ENCODE measurements around the gene CAMSAP1.
A peak's percentile ranks its signal among the peaks of the same experiment; 100 is the strongest.

The CAMSAP1 gene

DNA sequence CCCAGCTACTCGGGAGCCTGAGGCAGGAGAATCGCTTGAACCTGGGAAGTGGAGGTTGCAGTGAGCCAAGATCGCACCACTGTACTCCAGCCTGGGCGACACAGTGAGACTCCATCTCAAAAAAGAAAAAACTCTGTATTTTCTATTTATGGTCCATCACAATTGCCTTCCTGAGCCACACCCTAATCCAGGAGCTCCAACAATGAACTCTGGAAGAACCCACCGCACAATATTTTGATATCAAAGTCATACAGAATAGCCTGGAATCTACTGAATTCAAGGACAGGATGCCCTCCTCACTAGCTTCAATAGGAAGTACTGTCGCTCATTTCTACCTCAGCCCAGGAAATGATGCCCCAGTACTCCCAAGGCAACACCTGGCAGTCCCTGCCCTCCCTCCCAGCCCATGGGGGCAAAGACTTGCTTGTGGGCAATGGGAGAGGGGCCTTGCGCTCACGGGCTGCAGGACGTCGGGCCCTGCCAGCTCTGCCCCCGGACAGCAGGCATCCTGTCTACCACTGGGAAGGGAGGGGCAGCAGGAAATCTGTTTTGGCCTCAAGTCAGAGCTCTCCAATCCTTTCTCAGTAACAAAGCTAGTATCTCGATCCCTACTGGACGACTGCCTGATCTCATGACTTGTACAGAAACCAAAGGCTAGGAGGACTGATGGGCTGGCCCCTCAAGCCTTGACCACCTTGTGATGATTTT is 34.1 kb upstream of the CAMSAP1 start:
- DNase-seq (ENCODE audit: low read depth in 1 of 2, low spot score in 1 of 2): no peak

DNA sequence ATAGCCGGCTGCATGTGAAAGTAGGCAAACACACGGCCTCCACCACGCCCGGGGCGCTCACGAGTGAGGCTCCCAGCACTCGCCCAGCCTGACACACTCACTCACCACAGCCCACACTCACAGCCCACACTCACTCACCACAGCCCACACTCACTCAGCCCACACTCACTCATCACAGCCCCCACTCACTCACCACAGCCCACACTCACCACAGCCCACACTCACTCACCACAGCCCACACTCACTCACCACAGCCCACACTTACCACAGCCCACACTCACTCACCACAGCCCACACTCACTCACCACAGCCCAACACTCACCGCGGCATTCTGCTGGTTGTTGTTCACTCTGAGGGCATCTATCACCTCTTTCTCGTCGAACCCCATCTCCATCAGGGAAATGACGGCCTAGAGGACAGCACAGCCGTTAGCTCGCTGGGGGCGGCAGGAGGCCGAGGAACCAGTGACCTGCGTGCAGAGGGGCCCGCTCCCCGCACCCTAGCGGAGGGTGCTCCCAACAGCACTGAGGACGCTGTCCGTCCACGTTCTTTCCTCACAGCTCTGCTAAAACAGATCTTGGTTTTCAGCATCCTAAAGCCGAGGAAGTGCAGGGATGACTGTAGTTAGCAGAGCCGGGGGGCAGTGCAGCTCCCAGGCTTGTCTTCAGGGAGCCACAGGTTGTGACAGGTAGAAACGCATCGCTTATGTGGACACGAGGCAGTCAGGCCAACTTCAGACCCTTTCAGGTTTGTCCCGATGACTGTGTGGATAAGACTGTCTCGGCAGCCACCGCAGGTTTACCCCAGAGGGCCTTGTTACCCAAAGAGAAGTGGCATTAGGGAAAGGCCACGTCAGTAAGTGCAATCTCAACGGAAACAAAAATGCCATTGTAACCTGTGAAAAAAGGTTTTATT is 32.3 kb upstream of the CAMSAP1 start:
- DNase-seq (ENCODE audit: low read depth in 1 of 2, low spot score in 1 of 2): peak in 1 of 2 donors; percentile 30

- DNase-seq (ENCODE audit: low read depth in 1 of 2, low spot score in 1 of 2): no peak
Observed at GRCh38 chr9:135937521-135938489, 30.5 kb upstream of the CAMSAP1 start.

DNA sequence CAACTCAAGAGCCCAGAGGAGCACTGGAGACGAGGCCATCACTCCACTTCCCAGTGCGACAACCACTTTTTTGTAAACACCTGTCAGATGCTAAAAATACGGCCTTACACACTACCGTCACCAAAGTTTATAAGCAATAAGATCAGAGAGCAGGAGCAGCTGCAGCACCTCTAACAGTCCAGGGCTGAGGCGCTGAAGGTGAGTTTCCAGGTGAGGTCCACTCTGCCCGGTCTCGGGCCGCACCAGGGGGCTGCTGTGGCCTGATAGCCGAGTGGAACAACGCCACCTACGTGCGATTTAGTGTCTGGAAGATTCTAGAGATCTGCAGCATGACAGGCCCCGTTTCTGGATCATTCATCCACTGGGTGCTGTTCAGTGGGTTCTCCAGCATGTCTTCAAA is 25.8 kb upstream of the CAMSAP1 start:
- DNase-seq (ENCODE audit: low read depth in 1 of 2, low spot score in 1 of 2): no peak

- DNase-seq (ENCODE audit: low read depth in 1 of 2, low spot score in 1 of 2): no peak
Observed at GRCh38 chr9:135932656-135933055, 25.3 kb upstream of the CAMSAP1 start.

DNA sequence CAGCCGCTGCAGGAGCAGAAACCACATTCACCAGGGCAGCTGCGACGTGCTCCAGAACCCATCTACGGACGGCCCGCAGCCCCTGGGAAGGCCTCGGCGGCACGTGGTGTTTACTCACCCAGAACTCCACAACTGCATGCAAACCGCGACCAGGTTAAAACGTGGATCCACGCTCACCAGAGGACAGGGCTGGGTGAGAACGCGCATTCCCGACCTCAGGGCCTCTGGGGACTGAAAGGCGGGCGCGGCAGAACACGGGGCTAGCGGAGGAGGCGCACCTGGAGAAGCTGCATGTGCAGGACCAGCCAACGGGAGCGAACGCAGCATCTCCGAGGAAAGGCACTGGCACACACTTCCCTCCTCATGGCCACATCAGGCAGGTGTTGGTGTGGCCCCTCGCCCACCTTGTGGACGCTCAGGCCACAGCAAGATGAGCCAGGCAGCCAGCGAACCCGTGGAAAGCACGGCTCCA is 24.0 kb upstream of the CAMSAP1 start:
- no peak for DNase-seq (ENCODE audit: low read depth in 1 of 2, low spot score in 1 of 2)

- no peak for DNase-seq (ENCODE audit: low read depth in 1 of 2, low spot score in 1 of 2)
Observed at GRCh38 chr9:135930446-135931345, 23.4 kb upstream of the CAMSAP1 start.

- no peak for DNase-seq (ENCODE audit: low read depth in 1 of 2, low spot score in 1 of 2)
Observed at GRCh38 chr9:135929656-135930445, 22.5 kb upstream of the CAMSAP1 start.

DNA sequence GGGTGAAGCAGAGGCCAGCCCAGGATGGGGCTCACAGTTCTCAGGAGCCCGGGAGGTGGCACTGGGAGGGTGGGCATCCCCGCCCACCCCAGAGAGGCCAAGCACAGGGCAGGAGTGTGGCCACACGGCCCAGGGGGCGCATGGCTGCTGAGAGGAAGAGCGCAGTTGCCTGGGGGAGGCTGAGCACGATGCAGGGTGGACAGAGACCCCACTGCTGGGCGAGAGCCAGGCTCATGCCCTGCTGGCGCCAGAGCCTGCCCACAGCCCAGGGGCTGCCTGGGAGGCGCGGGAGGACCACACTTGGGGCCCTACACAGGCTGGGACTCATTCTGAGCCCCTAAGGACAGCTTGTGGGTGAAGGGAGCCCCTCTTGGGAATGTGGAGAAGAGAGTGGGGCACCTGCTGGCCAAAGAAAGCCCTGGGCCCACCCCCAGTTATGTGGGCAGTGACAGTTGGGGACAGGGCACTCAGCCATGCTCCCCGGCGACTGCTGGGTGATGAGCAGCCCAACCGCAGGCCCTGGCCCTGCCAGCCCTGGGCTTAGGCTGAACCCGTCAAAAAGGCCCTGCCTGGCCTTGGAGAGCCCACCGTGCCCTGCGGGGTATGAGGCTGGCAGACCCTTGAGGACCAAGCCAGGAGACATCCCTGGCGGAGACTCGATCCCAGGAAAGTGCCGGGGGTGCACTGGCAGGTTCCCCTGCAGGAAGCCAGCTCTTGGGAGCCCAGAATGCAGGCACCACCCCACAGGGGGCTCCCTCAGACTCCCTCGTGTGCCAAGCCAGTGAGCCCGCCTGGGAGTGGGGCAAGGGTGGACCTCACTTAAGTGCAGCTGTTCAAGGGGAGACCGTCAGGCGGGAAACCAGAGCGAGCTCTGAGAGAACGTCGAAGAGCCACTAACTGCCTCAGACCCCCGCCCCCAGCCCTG is 21.6 kb upstream of the CAMSAP1 start:
- no peak for DNase-seq (ENCODE audit: low read depth in 1 of 2, low spot score in 1 of 2)

- no peak for DNase-seq (ENCODE audit: low read depth in 1 of 2, low spot score in 1 of 2)
Observed at GRCh38 chr9:135928074-135928730, 20.9 kb upstream of the CAMSAP1 start.

GRCh38 chr9:135927195-135928013 is 20.1 kb upstream of the CAMSAP1 start:
- no peak for DNase-seq (ENCODE audit: low read depth in 1 of 2, low spot score in 1 of 2)

DNA sequence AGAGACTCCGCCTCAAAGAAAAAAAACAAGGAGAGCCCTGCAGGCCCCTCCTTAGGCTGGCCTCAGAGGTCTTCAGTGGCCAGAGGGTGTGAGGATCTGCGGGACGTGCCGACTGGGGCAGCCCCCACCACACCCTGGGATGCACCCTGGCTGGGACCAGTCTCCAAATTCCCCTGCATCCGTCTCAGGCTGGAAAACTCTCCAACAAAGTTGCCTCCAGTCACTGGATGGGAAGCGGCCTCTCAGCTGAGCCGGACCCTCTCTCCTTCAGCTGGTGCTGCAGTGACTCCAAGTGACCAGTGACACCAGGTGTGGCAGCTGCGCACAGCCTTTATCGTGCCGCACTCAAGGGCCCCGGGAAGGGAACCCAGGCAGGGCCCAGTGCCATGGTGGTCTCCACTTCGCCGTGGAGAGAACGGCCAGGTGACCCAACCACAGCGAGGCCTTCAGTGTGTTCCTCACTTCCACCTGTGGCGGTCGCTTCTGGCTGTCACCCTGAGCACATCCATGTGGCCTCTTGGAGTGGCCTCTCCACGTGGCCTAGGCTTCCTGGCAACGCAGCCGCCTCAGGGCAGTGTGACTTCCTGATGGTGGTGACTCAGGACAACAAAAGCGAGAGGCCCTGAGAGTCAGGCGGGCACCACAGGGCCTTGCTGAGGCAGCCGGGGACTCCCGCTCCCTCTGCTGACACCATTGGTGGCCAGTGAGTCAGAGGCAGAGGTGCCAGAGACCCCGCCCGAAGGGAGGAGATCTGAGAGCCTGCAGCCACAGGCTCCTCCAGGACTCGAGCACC is 19.3 kb upstream of the CAMSAP1 start:
- peak; percentile 45 to 61 for DNase-seq (ENCODE audit: low read depth in 1 of 2, low spot score in 1 of 2)

DNA sequence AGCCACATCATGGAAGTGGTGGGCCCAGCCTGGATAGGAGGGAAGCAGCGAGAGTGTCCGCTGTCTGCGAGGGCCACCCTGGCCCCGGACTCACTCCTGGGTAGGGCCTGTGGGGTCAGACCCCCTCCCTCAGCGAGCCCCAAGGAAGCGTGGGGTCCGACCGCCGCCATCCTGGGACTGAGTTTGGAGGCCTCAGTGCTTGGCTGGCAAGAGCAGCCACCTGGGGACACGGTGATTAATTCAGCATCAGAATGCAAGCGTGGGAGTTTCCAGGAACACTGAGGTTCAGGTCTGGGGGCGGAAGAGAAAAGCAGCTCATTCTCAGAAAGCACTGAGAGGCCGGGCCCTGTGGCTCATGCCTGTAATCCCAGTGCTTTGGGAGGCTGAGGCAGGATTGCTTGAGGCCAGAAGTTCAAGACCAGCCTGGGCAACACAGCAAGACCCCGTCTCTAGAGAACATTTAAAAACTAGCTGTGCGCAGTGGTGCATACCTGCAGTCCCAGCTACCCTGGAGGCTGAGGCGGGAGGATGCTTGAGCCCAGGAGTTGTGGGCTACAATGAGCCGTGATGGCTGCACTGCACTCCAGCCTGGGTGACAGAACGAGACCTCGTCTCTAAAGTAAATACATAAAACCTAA is 18.3 kb upstream of the CAMSAP1 start:
- DNase-seq (ENCODE audit: low read depth in 1 of 2, low spot score in 1 of 2): peak; percentile 58 to 73

- DNase-seq (ENCODE audit: low read depth in 1 of 2, low spot score in 1 of 2): no peak
Observed at GRCh38 chr9:135924628-135925338, 17.4 kb upstream of the CAMSAP1 start.

GRCh38 chr9:135923508-135923907 is 16.2 kb upstream of the CAMSAP1 start:
- no peak for DNase-seq (ENCODE audit: low read depth in 1 of 2, low spot score in 1 of 2)

All from activated CD4-positive, alpha-beta T cell treated with anti-CD3 and anti-CD28 coated beads, Interleukin-2, amount 50 U/mL, for 24 hours (primary cell).